UCSD-AML1 (cell line): Measurements from ENCODE around the gene LARP1.
"Not testable (repeated sequence)": the region's sequence is repeated elsewhere in the genome, so short reads cannot be mapped to it uniquely, and the experiment has no call there.

Experiments used
- DNase-seq: peaks from one replicate; lab custom pipeline; 2025; ENCODE audit not compliant: unreplicated experiment; lab: John Stamatoyannopoulos, UW

Gene LARP1

DNA sequence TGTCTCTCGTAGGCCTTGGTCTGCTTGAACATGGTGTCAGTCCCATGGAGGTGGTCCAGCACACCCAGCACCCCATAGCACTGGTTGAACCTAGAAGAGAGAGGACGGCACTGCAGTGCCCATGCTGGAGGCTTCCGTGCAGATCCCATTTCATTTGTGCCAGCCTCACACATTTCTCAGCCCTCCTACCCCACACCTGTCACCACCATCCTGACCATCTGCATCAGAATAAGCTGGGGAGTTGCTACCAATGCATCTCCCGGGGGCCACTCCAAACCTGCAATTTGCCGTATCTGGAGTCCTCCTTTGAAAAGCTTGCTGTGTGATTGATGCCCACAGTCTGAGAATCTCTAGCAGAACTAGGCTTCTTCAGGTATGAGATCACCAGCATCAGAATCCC is 65.2 kb downstream of the LARP1 start:
- DNase-seq: no peak

DNA sequence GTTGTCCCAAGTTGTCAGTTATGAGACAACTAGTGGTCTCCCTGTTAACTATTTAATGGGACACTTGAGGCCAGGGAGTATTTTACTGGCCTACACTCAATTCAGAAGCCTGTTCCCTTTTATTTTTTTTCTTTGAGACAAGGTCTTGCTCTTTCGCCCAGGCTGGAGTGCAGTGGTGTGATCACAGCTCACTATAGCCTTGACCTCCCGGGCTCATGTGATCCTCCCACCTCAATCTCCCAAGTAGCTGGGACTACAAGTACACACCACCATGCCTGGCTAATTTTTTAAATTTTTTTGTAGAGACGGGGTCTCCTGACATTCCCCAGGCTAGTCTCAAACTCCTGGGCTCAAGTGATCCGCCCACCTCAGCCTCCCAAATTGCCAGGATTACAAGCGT is 67.7 kb downstream of the LARP1 start:
- not testable (repeated sequence) for DNase-seq

DNA sequence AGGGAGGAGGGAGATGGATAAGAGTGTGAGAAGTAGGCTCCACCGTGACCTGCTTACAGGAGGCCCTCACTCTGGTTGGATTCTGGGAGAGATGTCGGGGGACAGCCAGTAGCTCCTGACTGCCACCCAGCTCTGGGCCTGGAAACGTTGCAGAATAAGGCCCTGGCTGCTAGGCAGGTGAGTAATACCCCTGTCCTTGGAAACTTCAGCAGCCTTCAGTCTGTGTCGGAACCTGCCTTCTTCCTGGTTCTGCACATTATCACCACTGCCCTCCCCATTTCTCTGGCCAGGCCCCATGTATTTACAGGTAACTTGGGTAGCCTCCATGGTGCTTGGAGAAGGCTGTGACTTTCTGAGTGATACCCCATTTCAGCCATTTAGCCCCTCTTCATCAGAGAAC is 68.4 kb downstream of the LARP1 start:
- DNase-seq: no peak

DNA sequence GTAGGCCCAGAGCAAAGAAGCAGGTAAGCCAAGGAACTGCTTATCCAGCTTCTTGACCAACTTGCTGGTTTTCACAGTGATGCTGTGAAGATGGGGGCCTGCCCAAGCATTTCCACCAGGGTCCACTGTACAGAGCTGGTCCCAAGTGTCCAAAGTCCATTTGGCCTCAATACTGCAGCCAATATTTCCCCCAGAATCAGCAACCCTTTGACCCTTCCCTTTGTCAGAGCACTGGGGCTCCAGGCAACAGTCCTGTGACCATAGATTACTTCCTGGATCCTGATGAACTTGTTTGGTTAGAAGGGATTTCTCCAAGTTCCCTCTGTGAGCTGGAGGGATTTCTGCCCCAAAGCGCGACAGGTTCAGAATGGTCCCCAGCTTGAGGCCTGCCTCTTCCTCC is 68.9 kb downstream of the LARP1 start:
- DNase-seq: no peak

DNA sequence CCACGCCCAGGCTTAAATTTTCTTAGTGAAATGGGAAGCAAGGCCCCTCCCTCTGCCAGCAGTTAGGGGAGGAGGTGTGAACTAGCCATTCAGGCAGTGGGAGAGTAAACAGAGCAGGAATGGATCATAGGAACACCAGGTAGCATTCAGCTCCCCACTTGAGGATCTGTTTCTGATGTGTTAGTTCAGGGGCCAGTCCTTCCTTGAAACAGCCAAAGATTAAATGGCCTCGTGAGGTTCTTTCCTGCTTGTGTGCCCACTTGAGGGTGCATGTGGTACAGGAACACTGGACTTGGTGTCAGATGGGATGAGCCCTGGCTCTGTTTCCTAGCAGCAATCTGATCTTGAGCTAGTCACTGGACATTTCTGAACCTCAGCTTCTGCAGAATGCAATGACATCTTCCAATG is 74.0 kb downstream of the LARP1 start:
- DNase-seq: no peak

DNA sequence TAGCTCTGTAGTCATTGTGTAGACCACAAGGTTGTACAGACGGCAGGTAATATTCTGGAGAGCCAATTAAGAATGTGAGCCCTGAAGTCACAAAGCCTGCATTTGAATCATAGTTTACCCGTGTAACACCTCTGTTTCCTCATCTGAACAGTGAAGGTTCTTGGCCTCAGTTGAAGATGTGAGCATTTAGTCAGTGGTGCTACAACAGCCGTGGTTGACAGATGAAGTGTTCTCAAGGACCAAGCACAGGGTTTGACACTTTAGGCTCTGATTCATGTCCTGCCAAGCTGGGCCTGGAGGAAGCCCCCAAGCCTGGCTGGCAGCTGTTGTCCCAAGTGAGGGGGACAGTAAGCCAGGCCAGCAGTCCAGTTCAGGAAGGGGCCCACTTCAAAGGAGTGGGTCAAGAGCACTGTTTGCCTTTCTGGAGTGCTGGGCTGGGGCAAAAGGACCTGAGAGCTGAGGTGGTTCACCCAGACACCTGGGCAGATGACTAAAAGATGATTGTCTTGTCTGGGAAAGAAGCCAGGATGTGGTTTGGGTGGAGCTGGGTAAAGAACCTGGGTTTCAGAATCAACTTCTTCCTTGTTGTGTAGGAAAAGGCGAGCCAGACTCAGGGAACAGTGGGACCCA is 74.5 kb downstream of the LARP1 start:
- no peak for DNase-seq

DNA sequence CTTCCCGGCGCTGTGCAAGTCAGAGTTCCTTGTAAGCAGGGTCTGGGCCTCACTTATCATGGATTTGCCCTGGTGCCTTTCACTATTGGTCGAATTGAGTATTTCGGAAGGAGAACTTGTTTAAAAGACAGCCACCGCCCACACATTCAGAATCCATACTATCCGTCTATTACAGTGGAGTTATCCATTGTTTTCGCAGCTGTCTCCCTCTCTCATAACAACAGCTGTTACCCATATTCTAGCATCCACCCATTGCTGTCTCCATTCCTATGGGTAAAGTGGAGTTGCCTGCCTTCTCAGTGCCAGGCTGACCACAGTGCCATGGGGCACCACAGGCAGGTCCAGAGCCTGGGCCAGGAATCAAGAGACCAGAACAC is 75.0 kb downstream of the LARP1 start:
- DNase-seq: no peak

DNA sequence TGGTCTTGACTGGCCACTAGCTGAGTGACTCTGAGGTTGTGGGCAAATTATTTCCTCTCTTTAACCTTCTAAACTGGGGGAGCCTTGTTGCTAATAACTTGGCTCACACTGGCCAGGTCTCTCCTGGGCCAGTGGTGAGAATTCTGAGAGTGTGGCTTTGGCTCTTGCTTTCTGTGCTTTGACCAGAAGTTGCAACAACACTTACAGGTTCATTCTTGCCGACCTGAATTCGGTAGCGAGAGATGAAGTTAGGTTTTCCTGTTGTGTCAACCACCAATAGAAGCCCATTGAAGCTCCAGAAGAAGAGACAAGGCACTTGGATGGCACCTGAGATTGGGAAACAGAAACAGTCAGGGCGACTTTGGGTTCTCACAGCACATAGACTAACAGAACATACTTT is 75.4 kb downstream of the LARP1 start:
- no peak for DNase-seq

DNA sequence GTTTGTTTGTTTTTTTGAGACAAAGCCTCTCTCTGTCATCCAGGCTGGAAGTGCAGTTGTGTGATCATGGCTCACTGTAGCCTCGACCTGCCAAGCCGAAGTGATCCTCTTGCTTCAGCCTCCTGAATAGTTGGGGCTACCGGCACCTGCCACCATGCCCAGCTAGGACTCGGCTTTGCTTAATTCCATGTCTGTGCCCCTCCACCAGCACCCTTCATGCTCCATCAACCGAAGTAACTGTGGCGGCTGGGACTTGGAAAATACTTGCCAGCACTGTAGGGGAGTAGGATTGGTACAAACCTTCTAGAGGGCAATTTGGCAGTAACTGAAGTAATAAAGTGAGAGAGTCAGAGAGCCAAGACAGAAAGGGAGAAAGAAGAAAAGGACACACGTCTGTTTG is 76.3 kb downstream of the LARP1 start:
- DNase-seq: no peak

DNA sequence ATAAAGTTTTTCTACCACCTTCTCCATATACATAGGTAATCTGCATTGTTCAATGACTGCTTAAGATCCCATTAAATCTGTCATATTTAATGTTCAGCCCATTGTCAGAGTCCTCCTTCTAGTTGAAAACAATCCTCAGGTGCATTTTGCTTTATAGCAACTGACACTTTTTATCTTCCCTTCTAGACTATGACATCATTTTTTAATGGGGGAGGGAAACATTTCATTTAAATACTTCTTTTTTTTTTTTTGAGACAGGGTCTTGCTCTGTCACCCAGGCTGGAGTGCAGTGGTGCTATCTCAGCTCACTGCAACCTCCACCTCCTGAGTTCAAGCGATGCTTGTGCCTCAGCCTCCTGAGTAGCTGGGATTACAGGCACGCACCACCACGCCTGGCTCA is 77.6 kb downstream of the LARP1 start:
- DNase-seq: not testable (repeated sequence)

DNA sequence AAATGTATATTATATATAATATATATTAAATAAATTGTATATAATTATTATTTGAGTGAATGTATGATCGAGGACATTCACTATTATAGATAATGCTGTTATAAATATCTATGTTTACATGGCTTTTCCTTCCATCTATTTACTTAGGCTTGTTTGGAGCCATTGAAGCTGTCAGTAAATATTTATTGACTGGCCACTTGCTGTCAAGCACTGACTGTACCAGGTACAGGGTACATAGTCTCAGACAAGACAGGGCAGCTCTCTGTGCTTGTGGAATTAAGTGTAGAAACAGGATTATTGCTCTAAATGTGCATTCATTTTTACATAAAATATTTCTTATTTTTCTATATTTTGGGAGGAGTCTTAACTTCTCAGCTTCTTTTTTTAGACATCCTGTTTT is 78.9 kb downstream of the LARP1 start:
- no peak for DNase-seq

DNA sequence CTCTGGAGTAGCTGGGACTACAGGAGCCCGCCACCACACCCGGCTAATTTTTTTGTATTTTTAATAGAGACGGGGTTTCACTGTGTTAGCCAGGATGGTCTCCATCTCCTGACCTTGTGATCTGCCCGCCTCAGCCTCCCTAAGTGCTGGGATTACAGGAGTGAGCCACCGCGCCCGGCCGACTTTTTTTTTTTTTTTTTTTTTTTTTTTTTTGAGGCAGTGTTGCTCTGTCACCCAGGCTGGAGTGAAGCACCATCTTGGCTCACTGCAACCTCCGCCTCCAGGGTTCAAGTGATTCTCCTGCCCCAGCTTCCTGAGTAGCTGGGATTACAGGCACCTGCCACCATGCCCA is 80.5 kb downstream of the LARP1 start:
- DNase-seq: not testable (repeated sequence)

DNA sequence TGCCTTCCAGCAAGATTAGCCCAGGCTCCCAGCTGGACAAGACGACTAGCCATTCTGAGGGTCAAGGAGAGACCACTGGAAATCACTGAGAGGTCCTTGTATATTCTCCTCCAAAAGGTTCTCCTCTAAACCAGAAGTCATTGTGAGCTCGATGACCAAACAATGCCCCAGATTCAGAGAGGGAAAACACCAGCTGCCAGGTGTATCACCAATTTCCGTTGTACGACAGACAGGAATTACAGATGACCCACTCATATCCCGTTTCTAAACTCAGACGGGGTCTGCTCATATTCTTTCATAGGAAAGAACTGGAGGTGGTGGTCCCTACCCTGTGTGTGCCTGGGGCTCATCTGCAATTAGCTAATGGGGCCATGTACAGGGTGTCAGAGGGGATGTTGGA is 81.0 kb downstream of the LARP1 start:
- DNase-seq: no peak

DNA sequence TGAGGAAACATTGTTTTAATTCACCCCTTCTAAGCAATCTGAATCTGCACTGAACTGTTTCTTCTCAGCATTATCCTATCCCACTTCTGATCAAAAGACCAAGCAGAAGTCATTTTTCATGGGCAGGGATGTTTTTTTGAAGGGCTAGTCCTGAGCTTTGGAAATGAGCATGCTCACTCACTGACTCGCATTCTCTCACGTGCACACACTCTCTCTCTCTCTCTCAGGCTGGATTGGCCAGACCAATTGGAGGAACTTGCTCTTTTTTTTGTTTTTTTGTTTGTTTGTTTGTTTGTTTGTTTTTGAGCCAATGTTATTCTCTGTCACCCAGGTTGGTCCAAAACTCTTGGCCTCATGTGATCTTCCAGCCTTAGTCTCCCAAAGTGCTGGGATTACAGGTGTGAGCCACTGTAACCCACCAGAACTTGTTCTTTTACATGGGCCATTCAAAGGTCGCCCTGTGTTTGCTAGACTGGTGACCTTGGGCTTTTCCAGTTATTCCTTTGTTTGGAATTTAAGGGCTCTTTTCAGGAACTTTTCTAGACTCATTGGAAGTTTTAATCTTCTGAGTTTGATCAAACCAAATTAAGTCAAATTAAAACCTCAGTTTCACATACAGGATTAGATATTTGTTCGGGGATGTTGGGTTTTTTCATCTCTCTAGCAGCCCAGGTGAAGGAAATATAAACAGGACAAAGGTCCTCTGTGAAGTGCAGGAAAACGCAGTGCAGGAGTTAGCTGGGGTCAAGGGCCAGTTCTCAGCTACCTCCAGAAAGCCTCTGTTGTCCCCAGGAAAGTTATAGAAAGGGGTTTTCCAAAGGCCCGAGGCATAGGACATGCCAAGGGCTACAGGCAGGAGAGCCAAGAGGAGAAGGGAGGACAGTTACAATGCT is 82.1 kb downstream of the LARP1 start:
- DNase-seq: no peak

DNA sequence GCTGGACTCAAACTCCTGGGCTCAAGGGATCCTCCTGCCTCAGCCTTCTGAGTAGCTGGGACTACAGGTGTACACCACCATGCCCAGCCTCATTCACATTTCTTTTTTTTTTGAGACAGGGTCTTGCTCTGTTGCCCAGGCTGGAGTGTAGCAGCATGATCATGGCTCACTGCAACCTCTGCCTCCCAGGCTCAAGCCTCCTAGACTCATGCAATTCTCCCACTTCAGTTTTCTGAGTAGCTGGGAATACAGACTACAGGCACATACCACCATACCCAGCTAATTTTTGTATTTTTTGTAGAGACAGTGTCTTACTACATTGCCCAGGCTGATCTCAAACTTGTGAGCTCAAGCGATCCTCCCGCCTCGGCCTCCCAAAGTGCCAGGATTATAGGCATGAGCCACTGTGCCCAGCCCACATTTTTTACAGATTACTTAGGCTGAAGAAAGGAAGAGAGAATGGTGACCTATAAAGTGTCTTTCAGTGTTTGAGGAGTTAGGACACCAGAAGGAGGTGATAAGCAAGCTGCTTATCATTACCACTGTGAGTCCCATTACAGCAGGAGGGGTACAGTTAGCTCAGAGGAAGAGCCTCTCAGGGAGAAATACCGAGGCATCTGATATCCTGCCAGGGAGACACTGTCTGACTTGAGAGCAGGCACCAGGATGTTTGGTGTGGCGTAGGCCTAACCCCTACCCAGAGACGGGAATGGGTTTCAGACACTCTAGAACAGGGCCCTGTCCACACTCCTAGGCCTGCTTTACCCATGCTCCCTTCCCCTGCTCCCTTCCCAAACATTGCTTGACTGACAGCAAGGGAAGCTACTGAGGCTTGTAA is 85.5 kb downstream of the LARP1 start:
- DNase-seq: peak; percentile 20

DNA sequence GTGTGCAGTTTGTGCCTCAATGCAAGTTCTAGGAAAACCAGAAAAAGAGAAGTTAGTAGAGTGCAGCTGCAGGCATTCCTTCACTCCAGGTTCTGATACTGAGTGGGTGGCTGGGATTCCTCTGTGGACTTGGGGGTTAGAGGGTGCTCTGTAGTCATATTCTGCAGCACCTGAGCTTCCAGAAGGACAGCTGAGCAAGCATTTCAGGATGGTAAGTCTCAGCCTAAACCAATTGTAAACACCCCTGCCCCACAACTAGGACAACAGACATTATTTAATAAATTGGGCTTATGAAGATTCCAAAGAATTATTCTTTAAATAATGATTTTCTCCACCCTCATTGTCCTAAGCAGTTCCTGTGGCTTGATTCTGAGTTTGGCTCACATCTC is 86.1 kb downstream of the LARP1 start:
- DNase-seq: no peak

DNA sequence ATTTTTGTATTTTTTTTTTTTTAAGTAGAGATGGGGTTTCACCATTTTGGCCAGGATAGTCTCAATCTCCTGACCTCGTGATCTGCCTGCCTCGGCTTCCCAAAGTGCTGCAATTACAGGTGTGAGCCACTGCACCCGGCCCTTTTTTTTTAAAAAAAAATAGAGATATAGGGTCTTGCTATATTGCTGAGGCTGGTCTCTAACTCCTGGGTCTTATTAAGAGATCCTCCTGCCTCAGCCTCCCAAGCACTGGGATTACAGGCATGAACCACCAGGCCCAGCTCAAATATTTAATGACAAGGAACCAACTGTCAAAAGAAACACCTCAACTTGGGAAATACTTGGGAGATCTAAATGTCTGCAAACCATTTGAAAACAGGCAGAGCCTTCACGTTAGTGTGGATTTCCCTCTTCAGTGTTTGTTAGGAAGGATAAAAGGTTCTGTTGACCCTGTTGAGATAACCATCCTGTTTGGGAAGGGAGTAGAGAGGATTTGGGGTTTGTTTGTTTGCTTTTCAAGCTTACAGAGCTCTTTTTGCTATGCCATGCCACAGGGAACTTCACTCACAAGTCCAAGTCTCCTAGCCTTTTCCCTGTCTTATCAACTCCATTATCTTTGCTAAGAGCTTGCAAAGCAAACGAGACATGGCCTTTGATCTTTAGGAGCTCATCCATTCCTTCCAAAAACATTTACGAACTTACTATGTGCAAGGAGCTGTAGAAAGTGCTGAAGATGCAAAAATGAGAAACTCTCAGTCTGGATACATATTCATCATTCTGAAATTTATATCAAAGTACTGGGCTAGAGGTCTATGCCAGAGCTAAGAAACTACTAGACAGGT is 87.7 kb downstream of the LARP1 start:
- DNase-seq: no peak

DNA sequence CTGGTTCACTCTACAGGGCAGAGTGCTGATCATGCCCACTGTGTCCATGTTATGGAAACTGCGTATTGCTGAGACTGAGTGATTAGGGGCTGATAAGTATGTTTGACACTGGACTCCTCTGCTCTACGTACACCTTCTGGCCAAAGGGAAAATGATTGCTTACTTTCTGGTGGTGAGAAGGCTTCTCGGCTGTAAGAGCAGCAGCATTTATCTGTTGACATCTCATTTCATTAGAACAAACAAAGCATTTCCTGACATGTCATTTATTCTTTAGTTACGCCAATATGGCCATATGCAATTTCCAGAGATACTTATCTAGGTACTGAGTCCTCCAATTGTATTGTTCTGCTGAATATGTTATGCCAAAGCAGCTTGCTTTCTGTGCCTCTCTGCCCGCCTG is 89.6 kb downstream of the LARP1 start:
- no peak for DNase-seq

DNA sequence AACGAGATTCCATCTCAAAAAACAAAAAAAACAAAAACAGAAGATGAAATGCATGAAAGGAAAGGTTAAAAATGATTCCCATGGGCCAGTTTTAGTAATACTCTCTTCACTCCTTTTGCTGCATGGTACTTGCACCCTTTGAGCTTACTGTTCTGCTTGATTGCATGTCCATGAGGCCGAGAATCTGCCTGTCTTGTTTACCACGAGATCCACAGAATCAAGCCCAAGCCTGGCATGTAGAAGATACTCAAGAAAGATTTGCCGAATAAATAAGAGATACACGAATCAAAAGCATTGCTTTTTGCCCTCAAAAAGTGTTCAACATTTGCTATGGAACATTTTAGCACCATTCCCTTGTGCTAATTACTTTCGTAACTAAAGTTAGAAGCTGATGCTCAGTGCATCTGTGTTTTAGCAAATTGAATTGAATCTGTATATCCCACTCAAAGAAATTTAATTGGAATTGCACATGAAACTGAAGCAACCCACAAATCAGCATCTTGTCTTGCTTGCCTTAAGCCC is 94.1 kb downstream of the LARP1 start:
- DNase-seq: no peak

DNA sequence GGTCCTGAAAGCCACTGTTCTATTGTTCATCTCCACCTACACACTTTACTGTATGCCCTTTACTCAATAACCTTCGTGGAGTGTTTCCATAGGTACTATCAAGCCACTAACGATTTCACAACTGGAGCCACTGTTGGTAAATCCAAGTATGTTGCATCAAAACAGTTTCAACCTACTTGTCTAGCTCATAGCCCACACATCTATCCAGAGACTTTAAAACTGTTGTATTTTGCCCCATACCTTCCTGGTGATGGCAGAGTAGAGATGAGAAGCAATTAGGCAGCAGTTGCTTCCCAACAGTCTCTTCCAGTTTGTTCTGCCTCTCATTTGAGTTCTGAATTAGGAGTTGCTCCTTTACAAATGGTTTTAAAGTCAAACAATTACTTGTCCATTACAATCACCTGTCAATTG is 94.6 kb downstream of the LARP1 start:
- DNase-seq: no peak
